K562 (cell line): ENCODE measurements around the gene GPR4. TPM values are rescaled to one million over a fixed set of nuclear protein-coding genes. Genes with fewer than 3 reads are reported as not detected.

ENCODE experiments used
- BMI1 ChIP-seq: fragments of 150-350 bp; IDR thresholded peaks from 2 replicates; pipeline ENCODE4 v1.6.1; 2014; ENCODE audit warnings: low read length
- CHD2 ChIP-seq: IDR thresholded peaks from 2 replicates; pipeline ENCODE4 v1.6.1; 2011; ENCODE audit warnings: low read depth, low read length
- E2F6 ChIP-seq, 2 experiments: IDR thresholded peaks; 2 replicates each; pipeline ENCODE4 v1.6.1; 2011; ENCODE audit warnings: borderline replicate concordance in 1 of 2, control low read depth in 1 of 2, low read depth in 1 of 2, low read length in 1 of 2, mild to moderate bottlenecking in 1 of 2, mixed read lengths in 1 of 2, moderate library complexity in 1 of 2; ENCODE audit not compliant: insufficient read depth in 1 of 2, insufficient read length in 1 of 2, poor library complexity in 1 of 2, severe bottlenecking in 1 of 2; ENCODE audit errors: extremely low read depth in 1 of 2
- E4F1 ChIP-seq: fragments of 250-450 bp; sonication (Bioruptor Pico); IDR thresholded peaks from 2 replicates; pipeline ENCODE4 v1.5.0; 2021; ENCODE audit warnings: mild to moderate bottlenecking, borderline replicate concordance
- EP400 ChIP-seq: fragments of 450-650 bp; IDR thresholded peaks from 2 replicates; pipeline ENCODE4 v1.6.1; 2017; ENCODE audit warnings: antibody characterized with exemption, mild to moderate bottlenecking, moderate library complexity
- ETS1 ChIP-seq: conservative IDR thresholded peaks from 2 replicates; pipeline ENCODE4 v1.6.1; 2011; ENCODE audit warnings: low read depth, mild to moderate bottlenecking, low read length; ENCODE audit not compliant: control insufficient read depth
- FOXM1 ChIP-seq, 2 experiments: fragments of 450-650 bp in 1 of 2; sonication (generic) in 1 of 2; formaldehyde crosslinking in 1 of 2; IDR thresholded peaks; 2 replicates each; pipeline versions ENCODE4 v1.6.1 to v1.9.0; 2017 to 2022; ENCODE audit warnings: low read depth in 2 of 2, mild to moderate bottlenecking in 2 of 2, missing genetic modification reagents in 1 of 2, moderate library complexity in 1 of 2
- HDAC1 ChIP-seq, 2 experiments: fragments of 450-650 bp; IDR thresholded peaks; 2 replicates each; pipeline ENCODE4 v1.6.1; 2016 to 2017; ENCODE audit warnings: inconsistent platforms in 1 of 2, mild to moderate bottlenecking in 1 of 2, moderate library complexity in 1 of 2
- ILK ChIP-seq: fragments of 450-650 bp; IDR thresholded peaks from 2 replicates; pipeline ENCODE4 v1.6.1; 2016; ENCODE audit warnings: missing genetic modification characterization, low read depth, mild to moderate bottlenecking, missing compliant biosample characterization, moderate library complexity, borderline replicate concordance
- KAT8 ChIP-seq: fragments of 450-650 bp; IDR thresholded peaks from 2 replicates; pipeline ENCODE4 v1.6.1; 2016; ENCODE audit warnings: low read depth, mild to moderate bottlenecking
- KHSRP ChIP-seq: fragments of 450-650 bp; IDR thresholded peaks from 2 replicates; pipeline ENCODE4 v1.6.1; 2017
- POLR2AphosphoS5 ChIP-seq: IDR thresholded peaks from 2 replicates; pipeline ENCODE4 v1.6.1; 2011; ENCODE audit warnings: mild to moderate bottlenecking, low read depth, low read length, moderate library complexity; ENCODE audit not compliant: control insufficient read depth, insufficient read depth
- PRPF4 ChIP-seq: fragments of 200-400 bp; formaldehyde crosslinking; IDR thresholded peaks from one replicate; pipeline ENCODE4 v1.6.1; 2017; ENCODE audit warnings: low read length, low read depth, mild to moderate bottlenecking; ENCODE audit not compliant: insufficient read depth, poor library complexity, severe bottlenecking
- RBM25 ChIP-seq: fragments of 200-400 bp; formaldehyde crosslinking; IDR thresholded peaks from 2 replicates; pipeline ENCODE4 v1.6.1; 2018; ENCODE audit warnings: low read length, low read depth, moderate library complexity; ENCODE audit not compliant: severe bottlenecking
- ZBTB7A ChIP-seq: IDR thresholded peaks from 2 replicates; pipeline ENCODE4 v1.6.1; 2011; ENCODE audit warnings: low read depth, mild to moderate bottlenecking, low read length, moderate library complexity, borderline replicate concordance; ENCODE audit not compliant: control insufficient read depth
- ZNF133 ChIP-seq: fragments of 250-450 bp; sonication (Bioruptor Pico); IDR thresholded peaks from 2 replicates; pipeline ENCODE4 v1.4.0; 2020; ENCODE audit warnings: mild to moderate bottlenecking
- ZNF696 ChIP-seq: fragments of 250-450 bp; sonication (Bioruptor Pico); conservative IDR thresholded peaks from 2 replicates; pipeline ENCODE4 v1.4.0; 2020; ENCODE audit warnings: mild to moderate bottlenecking, moderate library complexity
- ZNF717 ChIP-seq: fragments of 250-450 bp; sonication (Bioruptor Pico); IDR thresholded peaks from 2 replicates; pipeline ENCODE4 v1.5.0; 2021
- polyA plus RNA-seq, 8 experiments: library from polyadenylated mRNA; depleted of rRNA in 4 of 8; stranded (reverse) in 5 of 8; unstranded in 3 of 8; fragments of >200 nt; fragmentation: Nextera tagmentation in 2 of 8; fragmentation: Illumina TruSeq in 1 of 8; extraction: Ambion mirVana in 2 of 8; extraction: Trizol in 1 of 8; gene quantifications; 2 replicates each; pipeline versions ENCODE4 v1.2.1 to v1.2.3, GENCODE V29; 2011 to 2014; ENCODE audit warnings: inconsistent platforms in 1 of 8, missing spikeins in 1 of 8
- total RNA-seq, 7 experiments: library from RNA; depleted of rRNA in 6 of 7; stranded (reverse); fragments of >200 nt in 6 of 7; fragmentation: Illumina TruSeq in 2 of 7; extraction: Trizol in 2 of 7; gene quantifications; 2 replicates each; pipeline versions ENCODE4 v1.2.1 to v1.2.3, GENCODE V29; 2011 to 2021; ENCODE audit warnings: low replicate concordance in 1 of 7
- TF ChIP-seq, protein P1 (sequence below): fragments of 250-450 bp; sonication (Bioruptor Pico); IDR thresholded peaks from 2 replicates; pipeline ENCODE4 v1.4.0; 2020
- TF ChIP-seq, protein P2 (sequence below): fragments of 250-450 bp; sonication (Bioruptor Pico); IDR thresholded peaks from 2 replicates; pipeline ENCODE4 v1.5.1; 2021; ENCODE audit warnings: mild to moderate bottlenecking

The GPR4 gene
- total and polyA plus RNA-seq, 9 of the 15 experiments (the other 6 are each of a cell fraction or from before 2014, with no cell fraction given), result 0.03 to 0.09 (median 0.04) TPM; not detected in 5

- TF ChIP-seq, protein P1, sequence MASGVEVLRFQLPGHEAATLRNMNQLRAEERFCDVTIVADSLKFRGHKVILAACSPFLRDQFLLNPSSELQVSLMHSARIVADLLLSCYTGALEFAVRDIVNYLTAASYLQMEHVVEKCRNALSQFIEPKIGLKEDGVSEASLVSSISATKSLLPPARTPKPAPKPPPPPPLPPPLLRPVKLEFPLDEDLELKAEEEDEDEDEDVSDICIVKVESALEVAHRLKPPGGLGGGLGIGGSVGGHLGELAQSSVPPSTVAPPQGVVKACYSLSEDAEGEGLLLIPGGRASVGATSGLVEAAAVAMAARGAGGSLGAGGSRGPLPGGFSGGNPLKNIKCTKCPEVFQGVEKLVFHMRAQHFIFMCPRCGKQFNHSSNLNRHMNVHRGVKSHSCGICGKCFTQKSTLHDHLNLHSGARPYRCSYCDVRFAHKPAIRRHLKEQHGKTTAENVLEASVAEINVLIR, result no peak
- no peak for TF ChIP-seq KHSRP
- TF ChIP-seq CHD2, result no peak
- no peak for TF ChIP-seq ETS1
- TF ChIP-seq ZNF133 (CRISPR knock-in tag), result no peak
- TF ChIP-seq ILK (tag), result no peak
- TF ChIP-seq ZBTB7A, result no peak
- TF ChIP-seq BMI1, result no peak
- TF ChIP-seq ZNF717 (CRISPR knock-in tag), result no peak
- no peak for TF ChIP-seq RBM25
- no peak for TF ChIP-seq EP400
- TF ChIP-seq PRPF4, result no peak
- TF ChIP-seq KAT8, result no peak
- TF ChIP-seq E2F6 (IDR thresholded peaks at IDR 0.05; ENCODE audit: borderline replicate concordance in 1 of 2, extremely low read depth in 1 of 2, insufficient read depth in 1 of 2, insufficient read length in 1 of 2, low read depth in 1 of 2, low read length in 1 of 2, poor library complexity in 1 of 2, severe bottlenecking in 1 of 2), result no peak
- no peak for TF ChIP-seq ZNF696 (CRISPR knock-in tag)
- TF ChIP-seq HDAC1 (IDR thresholded peaks at IDR 0.05), result no peak
- TF ChIP-seq, protein P2, sequence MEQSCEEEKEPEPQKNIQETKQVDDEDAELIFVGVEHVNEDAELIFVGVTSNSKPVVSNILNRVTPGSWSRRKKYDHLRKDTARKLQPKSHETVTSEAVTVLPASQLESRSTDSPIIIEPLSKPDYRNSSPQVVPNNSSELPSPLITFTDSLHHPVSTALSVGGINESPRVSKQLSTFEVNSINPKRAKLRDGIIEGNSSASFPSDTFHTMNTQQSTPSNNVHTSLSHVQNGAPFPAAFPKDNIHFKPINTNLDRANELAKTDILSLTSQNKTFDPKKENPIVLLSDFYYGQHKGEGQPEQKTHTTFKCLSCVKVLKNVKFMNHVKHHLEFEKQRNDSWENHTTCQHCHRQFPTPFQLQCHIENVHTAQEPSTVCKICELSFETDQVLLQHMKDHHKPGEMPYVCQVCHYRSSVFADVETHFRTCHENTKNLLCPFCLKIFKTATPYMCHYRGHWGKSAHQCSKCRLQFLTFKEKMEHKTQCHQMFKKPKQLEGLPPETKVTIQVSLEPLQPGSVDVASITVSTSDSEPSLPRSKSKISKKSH, result no peak
- TF ChIP-seq FOXM1 (IDR thresholded peaks at IDR 0.05; ENCODE audit: low read depth), result no peak
- TF ChIP-seq FOXM1 (CRISPR knock-in tag; IDR thresholded peaks at IDR 0.05; ENCODE audit: low read depth), result no peak
- TF ChIP-seq POLR2AphosphoS5, result no peak
- TF ChIP-seq E4F1 (CRISPR knock-in tag), result no peak
Measured at GRCh38 chr19:45558399-45558878, 43.6 kb downstream of the GPR4 start (continued).
